BE2C (cell line): Measurements from ENCODE around the gene GIGYF1.

Source experiments
- DNase-seq: peaks from one replicate; pipeline ENCODE4 v3.0.0-alpha.2; 2020
- H3K27me3 ChIP-seq: fragments of 250-450 bp; sonication (Bioruptor Pico); 2 replicates; pipeline ENCODE4 v1.5.1; 2020; ENCODE audit warnings: mild to moderate bottlenecking
- H3K36me3 ChIP-seq: fragments of 250-450 bp; sonication (Bioruptor Pico); 2 replicates; pipeline ENCODE4 v1.5.1; 2020; ENCODE audit warnings: mild to moderate bottlenecking
- H3K4me1 ChIP-seq: fragments of 250-450 bp; sonication (Bioruptor Pico); 2 replicates; pipeline ENCODE4 v1.5.1; 2020
- H3K4me3 ChIP-seq: 2 replicates; pipeline ENCODE4 v1.5.1; 2011; ENCODE audit warnings: low read depth, low read length
- H3K9me3 ChIP-seq: fragments of 250-450 bp; sonication (Bioruptor Pico); 2 replicates; pipeline ENCODE4 v1.5.1; 2020
- CTCF ChIP-seq: IDR thresholded peaks from 2 replicates; pipeline ENCODE4 v1.5.1; 2012; ENCODE audit warnings: mild to moderate bottlenecking, low read depth, low read length

Gene GIGYF1

GRCh38 chr7:100711369-100711768 is 17.3 kb upstream of the GIGYF1 start:
- no peak for TF ChIP-seq CTCF
- H3K36me3 ChIP-seq = peaks cover 13% of the 10 kb centered on the region
- DNase-seq = no peak
- no peak overlapping the region for H3K4me3 ChIP-seq
- no peaks in the 10 kb centered on the region; the same call in 1 of the 2 replicates for H3K4me1 ChIP-seq
- H3K9me3 ChIP-seq = no peaks in the 10 kb centered on the region
- no peaks in the 10 kb centered on the region for H3K27me3 ChIP-seq

- Histone ChIP-seq H3K27me3 (no peaks in the 10 kb centered on the region), H3K4me1 (no peaks in the 10 kb centered on the region; the same call in 1 of the 2 replicates), H3K4me3 (no peak overlapping the region), H3K36me3 (peaks cover 13% of the 10 kb centered on the region), H3K9me3 (no peaks in the 10 kb centered on the region)
- TF ChIP-seq CTCF = no peak
- no peak for DNase-seq
Observed at GRCh38 chr7:100710452-100710851, 16.4 kb upstream of the GIGYF1 start.

GRCh38 chr7:100708395-100708794 is 14.3 kb upstream of the GIGYF1 start:
- Histone ChIP-seq H3K36me3 (peaks cover 13% of the 10 kb centered on the region), H3K27me3 (peaks cover 4% of the 10 kb centered on the region), H3K9me3 (no peaks in the 10 kb centered on the region), H3K4me3 (no peak overlapping the region), H3K4me1 (no peaks in the 10 kb centered on the region; the same call in 1 of the 2 replicates)
- no peak for TF ChIP-seq CTCF
- no peak for DNase-seq

- no peak for DNase-seq
- Histone ChIP-seq H3K4me1 (no peaks in the 10 kb centered on the region; the same call in 1 of the 2 replicates), H3K9me3 (no peaks in the 10 kb centered on the region), H3K36me3 (peaks cover 13% of the 10 kb centered on the region), H3K27me3 (peaks cover 18% of the 10 kb centered on the region), H3K4me3 (peak overlapping the region; percentile 92)
- no peak for TF ChIP-seq CTCF
Observed at GRCh38 chr7:100706672-100707311, 12.7 kb upstream of the GIGYF1 start.

GRCh38 chr7:100705753-100706671 is 12.0 kb upstream of the GIGYF1 start, which contains the start of gene POP7:
Gene POP7, plus strand, starts transcription at chr7:100706121. Its CDS starts 710 bp downstream, at chr7:100706831.
- peaks cover 13% of the 10 kb centered on the region for H3K36me3 ChIP-seq
- no peak for TF ChIP-seq CTCF
- peak; percentile 100 for DNase-seq
- H3K4me3 ChIP-seq = peak within 1 kb of the TSS; percentile 92
- H3K4me1 ChIP-seq = no peaks in the 10 kb centered on the region; the same call in 1 of the 2 replicates
- H3K27me3 ChIP-seq = peaks cover 23% of the 10 kb centered on the region
- H3K9me3 ChIP-seq = no peaks in the 10 kb centered on the region
